Hepatocyte (in vitro differentiated cells): ENCODE data around the gene UCHL5. TPM values are rescaled to one million over a fixed set of nuclear protein-coding genes. Genes with fewer than 3 reads are reported as not detected.

Experiments
- DNase-seq: peaks from one replicate; pipeline ENCODE4 v3.0.0-alpha.2; 2016; ENCODE audit warnings: low spot score
- H2AFZ ChIP-seq: fragments of 200-600 bp; sonication (generic); 2 replicates; pipeline ENCODE4 v1.6.0; 2016; ENCODE audit warnings: antibody characterized with exemption, mild to moderate bottlenecking
- H3K27ac ChIP-seq: fragments of 200-600 bp; sonication (generic); 2 replicates; pipeline ENCODE4 v1.5.1; 2016; ENCODE audit warnings: mild to moderate bottlenecking
- H3K27me3 ChIP-seq: fragments of 200-600 bp; sonication (generic); 2 replicates; pipeline ENCODE4 v1.6.1; 2016
- H3K36me3 ChIP-seq: fragments of 200-600 bp; sonication (generic); replicated peaks from 2 replicates; pipeline ENCODE4 v1.5.1; 2016; ENCODE audit warnings: low read depth; ENCODE audit not compliant: insufficient read depth
- H3K4me1 ChIP-seq: fragments of 200-600 bp; sonication (generic); 2 replicates; pipeline ENCODE4 v1.5.1; 2016; ENCODE audit warnings: mild to moderate bottlenecking, moderate library complexity; ENCODE audit not compliant: insufficient read depth
- H3K4me2 ChIP-seq: fragments of 200-600 bp; sonication (generic); 2 replicates; pipeline ENCODE4 v1.6.0; 2016
- H3K4me3 ChIP-seq: fragments of 200-600 bp; sonication (generic); 2 replicates; pipeline ENCODE4 v1.5.1; 2016; ENCODE audit warnings: mild to moderate bottlenecking
- H3K79me2 ChIP-seq: fragments of 200-600 bp; sonication (generic); 2 replicates; pipeline ENCODE4 v1.6.0; 2017; ENCODE audit warnings: mild to moderate bottlenecking
- H3K9me2 ChIP-seq: fragments of 200-600 bp; sonication (generic); replicated peaks from 2 replicates; pipeline ENCODE4 v1.6.0; 2017; ENCODE audit warnings: mild to moderate bottlenecking; ENCODE audit not compliant: insufficient read depth
- H3K9me3 ChIP-seq: fragments of 200-600 bp; sonication (generic); 2 replicates; pipeline ENCODE4 v1.5.1; 2016; ENCODE audit warnings: low read depth, mild to moderate bottlenecking
- H4K20me1 ChIP-seq: fragments of 200-600 bp; sonication (generic); 2 replicates; pipeline ENCODE4 v1.6.0; 2016; ENCODE audit warnings: mild to moderate bottlenecking; ENCODE audit not compliant: insufficient read depth, poor library complexity, severe bottlenecking
- CTCF ChIP-seq: fragments of 200-600 bp; sonication (generic); IDR thresholded peaks from 2 replicates; pipeline ENCODE4 v1.5.1; 2016; ENCODE audit warnings: antibody characterized with exemption, mild to moderate bottlenecking; ENCODE audit not compliant: poor library complexity
- EZH2 ChIP-seq: fragments of 200-600 bp; sonication (generic); IDR thresholded peaks from 2 replicates; pipeline ENCODE4 v1.6.1; 2016; ENCODE audit warnings: antibody characterized with exemption, mild to moderate bottlenecking, borderline replicate concordance
- EZH2phosphoT487 ChIP-seq: fragments of 200-600 bp; sonication (generic); IDR thresholded peaks from one replicate; pipeline ENCODE4 v1.6.1; 2018; ENCODE audit warnings: antibody characterized with exemption, mild to moderate bottlenecking, low read depth, moderate library complexity; ENCODE audit not compliant: unreplicated experiment, severe bottlenecking
- WGBS: methylation state at CpG from one replicate; pipeline ENCODE4 v1.1.6; 2016; ENCODE audit warnings: low lambda C conversion rate; ENCODE audit errors: missing lambda C conversion rate; 5-methylcytosine and 5-hydroxymethylcytosine counted together
- polyA plus RNA-seq: library from polyadenylated mRNA; unstranded; fragments of >200 nt; fragmentation: Nextera tagmentation; extraction: Ambion mirVana; gene quantifications from 2 replicates; pipeline ENCODE4 v1.2.1, GENCODE V29; 2016
- small RNA-seq: library from RNA; depleted of rRNA; stranded (forward); fragments of <200 nt; gene quantifications from one replicate; pipeline ENCODE3, GENCODE V24; 2014
- total RNA-seq: library from RNA; depleted of rRNA; stranded (reverse); fragments of >200 nt; gene quantifications from 2 replicates; pipeline ENCODE4 v1.2.3, GENCODE V29; 2014

The UCHL5 gene
- total and polyA plus RNA-seq, 2 experiments from 2014 or later, result 34.9 to 36.6 TPM

- H3K9me2 ChIP-seq, result no peaks in the 10 kb centered on the region
- no peaks in the 10 kb centered on the region for H3K4me1 ChIP-seq
- H3K9me3 ChIP-seq, result no peaks in the 10 kb centered on the region
- no peak overlapping the region for H2AFZ ChIP-seq
- H3K27me3 ChIP-seq, result no peaks in the 10 kb centered on the region
- H3K4me3 ChIP-seq, result no peak overlapping the region
- no peak for TF ChIP-seq EZH2phosphoT487
- TF ChIP-seq EZH2, result no peak
- no peak for TF ChIP-seq CTCF
- DNase-seq, result no peak
- H3K36me3 ChIP-seq, result no peaks in the 10 kb centered on the region
- no peaks in the 10 kb centered on the region for H4K20me1 ChIP-seq
- H3K4me2 ChIP-seq, result no peak overlapping the region
- H3K79me2 ChIP-seq, result no peaks in the 10 kb centered on the region
- no peak overlapping the region for H3K27ac ChIP-seq
- 82% methylated on average over 2 of the region's 2 CpGs for WGBS
Measured at GRCh38 chr1:192962901-192963300, 96.3 kb downstream of the UCHL5 start.

Small RNA genes lying within 50 kb of the gene (small RNA-seq; reads per million reads assigned to genes)
- gene SCARNA18B, result not detected

Other genes with a start within 250 kb of the UCHL5 start
- gene RO60, start 252 bp upstream of the UCHL5 start, total RNA-seq, result 89.1 and 91.2 TPM in 2 replicates
- gene RO60, start 252 bp upstream of the UCHL5 start, polyA plus RNA-seq, result 89.2 and 91.0 TPM in 2 replicates
- 7.8 and 20.4 TPM in 2 replicates for gene GLRX2, start 46.1 kb upstream of the UCHL5 start, total RNA-seq
- 41.0 and 44.5 TPM in 2 replicates for gene GLRX2, start 46.1 kb upstream of the UCHL5 start, polyA plus RNA-seq
- gene CDC73, start 62.7 kb upstream of the UCHL5 start, total RNA-seq, result 32.4 and 34.4 TPM in 2 replicates
- 29.5 and 33.9 TPM in 2 replicates for gene CDC73, start 62.7 kb upstream of the UCHL5 start, polyA plus RNA-seq
- 7.9 and 9.7 TPM in 2 replicates for gene B3GALT2, start 127.3 kb upstream of the UCHL5 start, total RNA-seq
- 1.4 and 1.8 TPM in 2 replicates for gene B3GALT2, start 127.3 kb upstream of the UCHL5 start, polyA plus RNA-seq